ENCODE results near the gene CLSTN3. TPM values are rescaled to one million over a fixed set of nuclear protein-coding genes. Genes with fewer than 3 reads are reported as not detected.
A peak's percentile ranks its signal among the peaks of the same experiment; 100 is the strongest.

The CLSTN3 gene
- polyA plus RNA-seq, 2 of the 4 experiments (the other 2 are of a cell fraction): 17.4 to 24.9 TPM

GRCh38 chr12:7127916-7128626 is 2.1 kb upstream of the CLSTN3 start (continued):
- TF ChIP-seq MAFK (IDR thresholded peaks at IDR 0.05; ENCODE audit: partially characterized antibody) (no peak), PHF8 (IDR thresholded peaks at IDR 0.05; ENCODE audit: borderline replicate concordance, low read depth) (no peak), NPAS2 (CRISPR knock-in tag; IDR thresholded peaks at IDR 0.05; ENCODE audit: borderline replicate concordance) (no peak), FOXS1 (CRISPR knock-in tag; IDR thresholded peaks at IDR 0.05) (no peak), ELK1 (IDR thresholded peaks at IDR 0.05; ENCODE audit: low read depth, low read length) (no peak), BHLHE40 (IDR thresholded peaks at IDR 0.05; ENCODE audit: low read depth, low read length) (no peak), GATA3 (IDR thresholded peaks at IDR 0.05; ENCODE audit: borderline replicate concordance) (no peak), MAZ (IDR thresholded peaks at IDR 0.05; ENCODE audit: borderline replicate concordance, low read depth, low read length) (no peak), RARB (CRISPR knock-in tag; IDR thresholded peaks at IDR 0.05) (no peak)

GRCh38 chr12:7128681-7129286 is 1.4 kb upstream of the CLSTN3 start, which contains the start of gene RBP5:
RBP5 (minus strand) TSS chr12:7128889; CDS start chr12:7128775, 114 bp downstream.
- no peaks in the 10 kb centered on the region for H3K4me1 ChIP-seq
- WGBS (ENCODE audit: missing lambda C conversion rate): 81% methylated on average over 6 of the region's 7 CpGs
- CTCF ChIA-PET: interaction anchor here (0.7 to 2.2 kb wide), 4 partner anchors 11 to 16 kb away, joined by 3 to 7 read pairs (median 5); no protein-coding TSS in a partner anchor
- no peak within 1 kb of the TSS for H3K4me2 ChIP-seq
- TF ChIP-seq KDM5A (IDR thresholded peaks at IDR 0.05) (no peak), RNF2 (IDR thresholded peaks at IDR 0.05; ENCODE audit: borderline replicate concordance, low read depth) (no peak), HDAC2 (IDR thresholded peaks at IDR 0.05) (no peak), RAD21 (conservative IDR thresholded peaks at IDR 0.05 in 1 of 2, IDR thresholded peaks at IDR 0.05 in 1 of 2) (no peak), HOXB5 (CRISPR knock-in tag; IDR thresholded peaks at IDR 0.05) (no peak), BCL3 (IDR thresholded peaks at IDR 0.05) (no peak), TFCP2L1 (CRISPR knock-in tag; IDR thresholded peaks at IDR 0.05) (no peak), MAFK (IDR thresholded peaks at IDR 0.05; ENCODE audit: partially characterized antibody) (no peak), MAZ (IDR thresholded peaks at IDR 0.05; ENCODE audit: borderline replicate concordance, low read depth, low read length) (no peak), EHMT2 (IDR thresholded peaks at IDR 0.05; ENCODE audit: low read depth) (no peak), RARB (CRISPR knock-in tag; IDR thresholded peaks at IDR 0.05) (no peak), NPAS2 (CRISPR knock-in tag; IDR thresholded peaks at IDR 0.05; ENCODE audit: borderline replicate concordance) (no peak), NR3C1 (IDR thresholded peaks at IDR 0.05) (no peak), HOXB13 (CRISPR knock-in tag; IDR thresholded peaks at IDR 0.05; ENCODE audit: low read depth) (no peak), JUN (IDR thresholded peaks at IDR 0.05) (no peak), ZC3H11A (IDR thresholded peaks at IDR 0.05) (no peak), EHF (CRISPR knock-in tag; IDR thresholded peaks at IDR 0.05) (no peak), USF2 (IDR thresholded peaks at IDR 0.05) (no peak), FOSB (CRISPR knock-in tag; IDR thresholded peaks at IDR 0.05) (no peak)
- TF ChIP-seq, protein P1, sequence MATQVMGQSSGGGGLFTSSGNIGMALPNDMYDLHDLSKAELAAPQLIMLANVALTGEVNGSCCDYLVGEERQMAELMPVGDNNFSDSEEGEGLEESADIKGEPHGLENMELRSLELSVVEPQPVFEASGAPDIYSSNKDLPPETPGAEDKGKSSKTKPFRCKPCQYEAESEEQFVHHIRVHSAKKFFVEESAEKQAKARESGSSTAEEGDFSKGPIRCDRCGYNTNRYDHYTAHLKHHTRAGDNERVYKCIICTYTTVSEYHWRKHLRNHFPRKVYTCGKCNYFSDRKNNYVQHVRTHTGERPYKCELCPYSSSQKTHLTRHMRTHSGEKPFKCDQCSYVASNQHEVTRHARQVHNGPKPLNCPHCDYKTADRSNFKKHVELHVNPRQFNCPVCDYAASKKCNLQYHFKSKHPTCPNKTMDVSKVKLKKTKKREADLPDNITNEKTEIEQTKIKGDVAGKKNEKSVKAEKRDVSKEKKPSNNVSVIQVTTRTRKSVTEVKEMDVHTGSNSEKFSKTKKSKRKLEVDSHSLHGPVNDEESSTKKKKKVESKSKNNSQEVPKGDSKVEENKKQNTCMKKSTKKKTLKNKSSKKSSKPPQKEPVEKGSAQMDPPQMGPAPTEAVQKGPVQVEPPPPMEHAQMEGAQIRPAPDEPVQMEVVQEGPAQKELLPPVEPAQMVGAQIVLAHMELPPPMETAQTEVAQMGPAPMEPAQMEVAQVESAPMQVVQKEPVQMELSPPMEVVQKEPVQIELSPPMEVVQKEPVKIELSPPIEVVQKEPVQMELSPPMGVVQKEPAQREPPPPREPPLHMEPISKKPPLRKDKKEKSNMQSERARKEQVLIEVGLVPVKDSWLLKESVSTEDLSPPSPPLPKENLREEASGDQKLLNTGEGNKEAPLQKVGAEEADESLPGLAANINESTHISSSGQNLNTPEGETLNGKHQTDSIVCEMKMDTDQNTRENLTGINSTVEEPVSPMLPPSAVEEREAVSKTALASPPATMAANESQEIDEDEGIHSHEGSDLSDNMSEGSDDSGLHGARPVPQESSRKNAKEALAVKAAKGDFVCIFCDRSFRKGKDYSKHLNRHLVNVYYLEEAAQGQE (IDR thresholded peaks at IDR 0.05): no peak
- DNase-seq (ENCODE audit: low read depth in 1 of 2, low spot score in 1 of 2) (no peak), FAIRE-seq (no peak), ATAC-seq (peak in 1 of 2 experiments; percentile 12; a peak in 1 of 6 replicates)
- no peak within 1 kb of the TSS for H3K4me3 ChIP-seq
- no peaks in the 10 kb centered on the region for H3K9me3 ChIP-seq
- POLR2A ChIA-PET: no interaction called here
- H3K27ac ChIP-seq: no peak within 1 kb of the TSS
